ENCODE measurements around the gene ADRA1B.

ADRA1B gene

DNA sequence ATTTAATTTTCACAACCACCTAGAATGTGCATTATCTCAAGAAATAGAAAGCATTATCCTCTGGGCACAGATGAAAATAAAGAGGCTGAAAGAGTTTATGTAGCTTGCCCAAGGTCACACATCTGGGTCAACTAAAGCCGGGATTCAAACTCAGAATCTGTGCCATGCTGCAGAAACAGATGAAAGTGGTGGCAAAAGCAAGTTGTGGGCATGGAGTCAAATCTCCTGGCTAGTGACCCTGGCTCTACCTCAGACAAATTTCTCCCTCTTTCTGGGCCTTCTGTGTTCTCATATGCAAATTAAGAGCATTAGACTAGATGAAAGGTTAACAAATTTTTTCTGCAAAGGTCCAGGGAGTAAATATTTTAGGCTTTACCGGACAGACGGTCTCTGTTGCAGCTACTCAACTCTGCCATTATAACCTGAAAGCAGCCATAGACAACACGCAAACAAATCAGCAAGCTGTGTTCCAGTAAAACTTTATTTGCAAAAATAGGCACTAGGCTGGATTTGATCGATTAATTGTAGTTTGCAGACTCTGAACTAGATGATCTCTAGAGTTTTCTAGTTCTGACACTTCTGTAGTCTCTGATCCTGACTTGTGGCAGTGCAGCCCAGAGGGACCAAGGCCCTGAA is 6.0 kb upstream of the ADRA1B start:
- peaks cover 12% of the 10 kb centered on the region for H3K4me1 ChIP-seq (ENCODE audit: control insufficient read depth, insufficient read depth, low read length)
- no peak overlapping the region for H3K9ac ChIP-seq (ENCODE audit: low read length in 2 of 2)
- H3K9me3 ChIP-seq (ENCODE audit: control insufficient read depth in 2 of 2, low read length in 2 of 2), result no peaks in the 10 kb centered on the region
- no peaks in the 10 kb centered on the region for H3K36me3 ChIP-seq (ENCODE audit: control insufficient read depth in 2 of 2, insufficient read depth in 2 of 2, low read length in 2 of 2)
- no peak overlapping the region for H3K27ac ChIP-seq (ENCODE audit: low read length)
- peaks cover 5 to 6% of the 10 kb centered on the region in 2 donors for H3K27me3 ChIP-seq (ENCODE audit: control insufficient read depth in 1 of 2, insufficient read depth in 2 of 2, low read length in 2 of 2)
- no peak overlapping the region for H3K4me3 ChIP-seq (ENCODE audit: low read length in 2 of 2)

DNA sequence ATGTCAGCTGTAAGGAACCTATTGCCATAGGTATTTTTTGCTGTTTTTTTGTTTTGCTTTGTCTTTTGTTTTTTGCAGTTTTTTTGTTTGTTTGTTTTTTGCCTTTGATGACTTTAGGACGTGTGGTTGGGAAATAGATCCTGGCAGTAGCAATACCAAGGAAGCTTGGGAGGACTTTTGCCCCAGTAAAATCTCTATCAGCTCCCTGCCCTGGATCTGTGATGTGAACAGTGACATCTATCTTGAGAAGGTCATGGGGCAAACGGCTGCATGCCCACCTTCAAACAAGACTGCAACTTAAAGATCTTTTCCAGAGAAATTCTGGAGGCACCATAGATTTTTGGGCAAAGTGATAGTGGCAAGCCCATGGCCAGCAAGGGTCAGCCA is 5.4 kb upstream of the ADRA1B start:
- Histone ChIP-seq H3K36me3 (ENCODE audit: control insufficient read depth in 2 of 2, insufficient read depth in 2 of 2, low read length in 2 of 2) (no peaks in the 10 kb centered on the region), H3K4me3 (ENCODE audit: low read length in 2 of 2) (no peak overlapping the region), H3K27me3 (ENCODE audit: control insufficient read depth in 1 of 2, insufficient read depth in 2 of 2, low read length in 2 of 2) (peaks cover 8 to 9% of the 10 kb centered on the region in 2 donors), H3K9ac (ENCODE audit: low read length in 2 of 2) (no peak overlapping the region), H3K27ac (ENCODE audit: low read length) (no peak overlapping the region), H3K9me3 (ENCODE audit: control insufficient read depth in 2 of 2, low read length in 2 of 2) (no peaks in the 10 kb centered on the region), H3K4me1 (ENCODE audit: control insufficient read depth, insufficient read depth, low read length) (peaks cover 12% of the 10 kb centered on the region)

DNA sequence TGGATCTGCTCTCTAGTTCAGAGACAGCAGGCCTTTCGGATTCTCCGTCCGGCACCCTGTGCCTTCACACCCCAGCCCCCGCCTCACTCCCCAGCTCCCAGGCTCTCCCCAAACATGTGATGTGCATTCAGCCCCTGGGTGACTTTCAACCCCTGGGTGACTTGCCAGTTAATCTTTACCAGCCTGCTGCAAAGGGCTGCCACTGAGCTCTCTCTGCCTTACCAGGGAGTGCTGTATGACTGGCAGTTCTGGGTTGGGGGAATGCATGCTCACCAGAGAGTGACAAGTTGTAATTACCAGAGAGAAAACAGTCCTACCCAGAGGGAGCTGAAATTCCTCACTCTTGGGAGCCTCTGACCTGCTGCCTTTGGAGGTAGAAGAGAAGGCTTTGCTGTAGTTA is 4.9 kb upstream of the ADRA1B start:
- Histone ChIP-seq H3K4me3 (ENCODE audit: low read length in 2 of 2) (no peak overlapping the region), H3K27ac (ENCODE audit: low read length) (no peak overlapping the region), H3K9ac (ENCODE audit: low read length in 2 of 2) (no peak overlapping the region), H3K36me3 (ENCODE audit: control insufficient read depth in 2 of 2, insufficient read depth in 2 of 2, low read length in 2 of 2) (no peaks in the 10 kb centered on the region), H3K9me3 (ENCODE audit: control insufficient read depth in 2 of 2, low read length in 2 of 2) (no peaks in the 10 kb centered on the region), H3K4me1 (ENCODE audit: control insufficient read depth, insufficient read depth, low read length) (peaks cover 12% of the 10 kb centered on the region), H3K27me3 (ENCODE audit: control insufficient read depth in 1 of 2, insufficient read depth in 2 of 2, low read length in 2 of 2) (peaks cover 10% of the 10 kb centered on the region in 2 donors)

DNA sequence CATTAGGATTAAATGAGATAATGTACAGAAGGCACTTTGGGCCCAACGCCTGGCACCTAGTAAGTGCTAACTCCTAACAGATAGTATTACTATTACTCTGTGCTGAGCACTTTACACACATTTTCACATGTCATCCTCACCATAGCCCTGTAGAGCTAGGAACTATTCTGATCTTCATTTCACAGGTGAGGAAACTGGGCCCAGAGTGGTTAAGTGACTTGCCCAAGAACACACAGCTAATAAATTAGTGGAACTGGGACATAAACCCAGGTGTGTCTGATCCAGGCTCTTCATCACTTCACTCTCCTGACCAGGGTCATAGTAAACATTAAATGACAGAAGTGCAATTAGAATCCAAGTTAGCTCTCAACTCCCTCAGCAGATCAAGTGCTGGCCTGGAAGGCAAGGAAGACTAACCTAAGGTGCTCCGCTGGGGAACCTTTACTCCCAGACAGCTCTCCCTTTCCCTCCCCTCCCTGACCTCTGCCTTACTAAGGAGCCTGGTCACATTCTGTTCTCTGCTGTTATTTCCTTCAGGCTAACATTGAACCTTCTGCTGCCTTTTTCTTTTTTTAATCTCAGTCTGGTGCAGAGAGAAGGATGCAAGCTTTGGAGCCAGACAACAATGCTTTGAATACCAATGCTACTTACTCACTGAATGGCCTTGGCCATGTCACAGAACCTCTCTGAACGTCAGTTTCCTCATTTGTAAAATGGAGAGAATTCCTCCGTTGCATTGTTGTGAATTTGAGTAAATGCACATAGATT is 4.1 kb upstream of the ADRA1B start:
- Histone ChIP-seq H3K4me1 (ENCODE audit: control insufficient read depth, insufficient read depth, low read length) (peaks cover 15% of the 10 kb centered on the region), H3K27me3 (ENCODE audit: control insufficient read depth in 1 of 2, insufficient read depth in 2 of 2, low read length in 2 of 2) (peaks cover 17 to 19% of the 10 kb centered on the region in 2 donors), H3K27ac (ENCODE audit: low read length) (no peak overlapping the region), H3K36me3 (ENCODE audit: control insufficient read depth in 2 of 2, insufficient read depth in 2 of 2, low read length in 2 of 2) (no peaks in the 10 kb centered on the region), H3K4me3 (ENCODE audit: low read length in 2 of 2) (no peak overlapping the region), H3K9ac (ENCODE audit: low read length in 2 of 2) (no peak overlapping the region), H3K9me3 (ENCODE audit: control insufficient read depth in 2 of 2, low read length in 2 of 2) (no peaks in the 10 kb centered on the region)

DNA sequence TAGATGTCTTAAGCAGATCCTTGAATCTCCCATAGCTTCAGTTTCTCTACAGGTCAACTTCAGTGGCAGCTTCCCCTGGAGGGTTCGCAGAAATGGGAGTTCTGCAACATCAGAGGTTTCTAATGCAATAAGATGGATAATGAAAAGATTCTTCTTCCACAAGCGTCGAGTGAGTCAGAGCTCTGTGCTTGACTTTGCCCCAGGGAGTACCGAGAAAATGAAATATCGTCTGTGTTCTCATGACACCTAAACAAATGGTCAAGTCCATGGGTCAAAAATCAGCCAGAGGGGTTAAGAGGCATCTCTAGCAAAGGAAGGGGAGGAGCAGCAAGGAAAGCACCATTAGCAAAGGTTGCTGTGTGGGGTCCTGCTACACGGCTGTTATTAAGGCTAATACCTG is 3.2 kb upstream of the ADRA1B start:
- peaks cover 15% of the 10 kb centered on the region for H3K4me1 ChIP-seq (ENCODE audit: control insufficient read depth, insufficient read depth, low read length)
- H3K27me3 ChIP-seq (ENCODE audit: control insufficient read depth in 1 of 2, insufficient read depth in 2 of 2, low read length in 2 of 2), result peaks cover 21 to 22% of the 10 kb centered on the region in 2 donors
- no peak overlapping the region for H3K4me3 ChIP-seq (ENCODE audit: low read length in 2 of 2)

DNA sequence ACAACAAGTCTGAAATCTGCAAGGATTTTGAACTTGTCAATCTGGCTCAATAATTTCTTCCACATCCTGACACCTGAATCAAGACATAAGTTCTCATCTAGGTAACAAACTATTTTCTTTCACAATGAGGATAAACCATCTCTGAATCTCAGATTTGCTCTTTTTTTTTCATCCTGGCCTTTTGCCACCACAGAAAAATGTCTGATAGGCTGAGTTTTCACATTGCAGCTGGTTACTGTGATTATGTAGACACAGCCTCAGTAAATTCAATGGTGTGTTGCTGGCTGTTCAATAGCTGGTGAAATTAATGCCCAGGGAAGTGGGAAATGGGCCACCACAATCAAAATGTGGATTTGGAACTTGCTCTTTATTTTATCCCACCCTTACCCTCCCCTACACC is 2.8 kb upstream of the ADRA1B start:
- H3K4me1 ChIP-seq (ENCODE audit: control insufficient read depth, insufficient read depth, low read length), result peaks cover 15% of the 10 kb centered on the region
- no peak overlapping the region for H3K4me3 ChIP-seq (ENCODE audit: low read length in 2 of 2)
- H3K9me3 ChIP-seq (ENCODE audit: control insufficient read depth in 2 of 2, low read length in 2 of 2), result no peaks in the 10 kb centered on the region
- no peak overlapping the region for H3K27ac ChIP-seq (ENCODE audit: low read length)
- peaks cover 22 to 24% of the 10 kb centered on the region in 2 donors for H3K27me3 ChIP-seq (ENCODE audit: control insufficient read depth in 1 of 2, insufficient read depth in 2 of 2, low read length in 2 of 2)
- H3K9ac ChIP-seq (ENCODE audit: low read length in 2 of 2), result no peak overlapping the region
- no peaks in the 10 kb centered on the region for H3K36me3 ChIP-seq (ENCODE audit: control insufficient read depth in 2 of 2, insufficient read depth in 2 of 2, low read length in 2 of 2)

More for the DNA sequence above, 3.2 kb upstream of the ADRA1B start:
- Histone ChIP-seq H3K9ac (ENCODE audit: low read length in 2 of 2) (no peak overlapping the region), H3K9me3 (ENCODE audit: control insufficient read depth in 2 of 2, low read length in 2 of 2) (no peaks in the 10 kb centered on the region), H3K36me3 (ENCODE audit: control insufficient read depth in 2 of 2, insufficient read depth in 2 of 2, low read length in 2 of 2) (no peaks in the 10 kb centered on the region), H3K27ac (ENCODE audit: low read length) (no peak overlapping the region)

DNA sequence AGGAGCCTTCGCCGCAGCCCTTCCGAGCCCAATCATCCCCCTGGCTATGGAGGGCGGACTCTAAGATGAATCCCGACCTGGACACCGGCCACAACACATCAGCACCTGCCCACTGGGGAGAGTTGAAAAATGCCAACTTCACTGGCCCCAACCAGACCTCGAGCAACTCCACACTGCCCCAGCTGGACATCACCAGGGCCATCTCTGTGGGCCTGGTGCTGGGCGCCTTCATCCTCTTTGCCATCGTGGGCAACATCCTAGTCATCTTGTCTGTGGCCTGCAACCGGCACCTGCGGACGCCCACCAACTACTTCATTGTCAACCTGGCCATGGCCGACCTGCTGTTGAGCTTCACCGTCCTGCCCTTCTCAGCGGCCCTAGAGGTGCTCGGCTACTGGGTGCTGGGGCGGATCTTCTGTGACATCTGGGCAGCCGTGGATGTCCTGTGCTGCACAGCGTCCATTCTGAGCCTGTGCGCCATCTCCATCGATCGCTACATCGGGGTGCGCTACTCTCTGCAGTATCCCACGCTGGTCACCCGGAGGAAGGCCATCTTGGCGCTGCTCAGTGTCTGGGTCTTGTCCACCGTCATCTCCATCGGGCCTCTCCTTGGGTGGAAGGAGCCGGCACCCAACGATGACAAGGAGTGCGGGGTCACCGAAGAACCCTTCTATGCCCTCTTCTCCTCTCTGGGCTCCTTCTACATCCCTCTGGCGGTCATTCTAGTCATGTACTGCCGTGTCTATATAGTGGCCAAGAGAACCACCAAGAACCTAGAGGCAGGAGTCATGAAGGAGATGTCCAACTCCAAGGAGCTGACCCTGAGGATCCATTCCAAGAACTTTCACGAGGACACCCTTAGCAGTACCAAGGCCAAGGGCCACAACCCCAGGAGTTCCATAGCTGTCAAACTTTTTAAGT is 819 bp downstream of the ADRA1B start:
- Histone ChIP-seq H3K4me1 (ENCODE audit: control insufficient read depth, insufficient read depth, low read length) (peaks cover 12% of the 10 kb centered on the region), H3K9ac (ENCODE audit: low read length in 2 of 2) (no peak overlapping the region), H3K4me3 (ENCODE audit: low read length in 2 of 2) (peak overlapping the region; percentile 34 to 63)

DNA sequence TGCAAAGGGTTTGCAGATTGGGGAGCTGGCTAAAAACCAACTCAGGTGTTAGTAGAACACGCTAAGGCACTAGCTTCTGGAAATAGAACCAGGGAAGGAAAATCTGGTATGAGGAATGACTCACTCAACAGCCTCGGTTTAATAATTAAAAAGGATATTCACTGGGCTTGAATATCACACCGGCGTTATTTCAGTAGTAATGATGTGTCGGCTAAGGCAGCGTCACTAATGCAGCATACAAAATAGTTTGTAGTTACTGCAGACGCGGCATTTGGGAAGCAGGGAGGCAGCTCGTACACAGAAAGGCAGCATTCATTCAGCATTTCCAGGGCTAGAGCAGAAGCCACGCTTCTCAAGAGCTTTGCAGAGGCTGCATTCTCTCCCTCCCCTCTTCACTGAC is 1.7 kb downstream of the ADRA1B start:
- no peak overlapping the region for H3K27ac ChIP-seq (ENCODE audit: low read length)
- peaks cover 5% of the 10 kb centered on the region for H3K4me1 ChIP-seq (ENCODE audit: control insufficient read depth, insufficient read depth, low read length)
- H3K36me3 ChIP-seq (ENCODE audit: control insufficient read depth in 2 of 2, insufficient read depth in 2 of 2, low read length in 2 of 2), result no peaks in the 10 kb centered on the region
- no peak overlapping the region for H3K4me3 ChIP-seq (ENCODE audit: low read length in 2 of 2)
- H3K27me3 ChIP-seq (ENCODE audit: control insufficient read depth in 1 of 2, insufficient read depth in 2 of 2, low read length in 2 of 2), result peaks cover 22 to 33% of the 10 kb centered on the region in 2 donors
- H3K9me3 ChIP-seq (ENCODE audit: control insufficient read depth in 2 of 2, low read length in 2 of 2), result no peaks in the 10 kb centered on the region
- H3K9ac ChIP-seq (ENCODE audit: low read length in 2 of 2), result no peak overlapping the region

More for the DNA sequence above, 819 bp downstream of the ADRA1B start:
- peaks cover 22 to 31% of the 10 kb centered on the region in 2 donors for H3K27me3 ChIP-seq (ENCODE audit: control insufficient read depth in 1 of 2, insufficient read depth in 2 of 2, low read length in 2 of 2)
- H3K36me3 ChIP-seq (ENCODE audit: control insufficient read depth in 2 of 2, insufficient read depth in 2 of 2, low read length in 2 of 2), result no peaks in the 10 kb centered on the region
- H3K9me3 ChIP-seq (ENCODE audit: control insufficient read depth in 2 of 2, low read length in 2 of 2), result no peaks in the 10 kb centered on the region
- no peak overlapping the region for H3K27ac ChIP-seq (ENCODE audit: low read length)

DNA sequence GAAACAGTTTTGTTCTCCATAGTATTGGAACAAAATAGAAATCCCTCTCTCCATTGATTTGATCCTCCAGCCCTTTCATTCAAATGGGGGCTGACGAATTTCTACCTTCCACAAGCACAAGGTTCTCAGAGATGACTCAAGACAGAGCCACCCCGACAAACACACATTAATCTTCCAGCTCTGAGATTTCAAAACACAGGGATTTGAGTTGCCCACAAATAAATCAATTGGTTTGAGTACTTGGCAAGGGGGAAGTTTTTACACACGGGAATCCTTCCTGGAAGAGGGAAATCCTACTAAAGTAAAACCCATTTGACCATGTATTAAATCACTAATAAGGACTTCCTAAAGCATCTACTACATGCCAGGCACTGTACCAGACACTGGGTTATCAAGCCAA is 5.4 kb downstream of the ADRA1B start:
- Histone ChIP-seq H3K9ac (ENCODE audit: low read length in 2 of 2) (no peak overlapping the region), H3K27me3 (ENCODE audit: control insufficient read depth in 1 of 2, insufficient read depth in 2 of 2, low read length in 2 of 2) (peaks cover 8 to 28% of the 10 kb centered on the region in 2 donors), H3K27ac (ENCODE audit: low read length) (no peak overlapping the region), H3K4me1 (ENCODE audit: control insufficient read depth, insufficient read depth, low read length) (peaks cover 2% of the 10 kb centered on the region), H3K9me3 (ENCODE audit: control insufficient read depth in 2 of 2, low read length in 2 of 2) (no peaks in the 10 kb centered on the region), H3K4me3 (ENCODE audit: low read length in 2 of 2) (no peak overlapping the region), H3K36me3 (ENCODE audit: control insufficient read depth in 2 of 2, insufficient read depth in 2 of 2, low read length in 2 of 2) (no peaks in the 10 kb centered on the region)

DNA sequence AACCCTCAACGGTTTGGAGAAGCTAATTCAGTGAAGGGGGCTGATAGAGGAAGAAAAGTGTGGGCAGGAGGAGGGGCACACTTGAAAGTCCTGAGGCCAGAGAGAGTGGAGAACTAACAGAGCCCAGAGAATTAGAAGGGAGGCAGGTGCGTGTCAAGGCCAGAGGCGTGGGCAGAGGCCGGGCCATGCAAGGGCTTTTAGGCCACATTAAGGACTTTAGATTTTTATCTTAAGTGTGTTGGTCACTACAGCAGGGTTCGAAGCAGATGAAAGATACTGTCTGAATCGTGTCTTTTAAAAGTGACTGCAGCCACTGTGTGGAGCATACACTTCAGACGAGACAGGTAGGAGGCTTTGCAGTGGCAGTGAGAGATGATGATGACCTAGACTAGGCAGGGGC is 6.7 kb downstream of the ADRA1B start:
- Histone ChIP-seq H3K9ac (ENCODE audit: low read length in 2 of 2) (no peak overlapping the region), H3K27ac (ENCODE audit: low read length) (no peak overlapping the region), H3K4me3 (ENCODE audit: low read length in 2 of 2) (no peak overlapping the region), H3K36me3 (ENCODE audit: control insufficient read depth in 2 of 2, insufficient read depth in 2 of 2, low read length in 2 of 2) (no peaks in the 10 kb centered on the region), H3K27me3 (ENCODE audit: control insufficient read depth in 1 of 2, insufficient read depth in 2 of 2, low read length in 2 of 2) (peaks cover 0 to 20% of the 10 kb centered on the region in 2 donors), H3K4me1 (ENCODE audit: control insufficient read depth, insufficient read depth, low read length) (no peaks in the 10 kb centered on the region), H3K9me3 (ENCODE audit: control insufficient read depth in 2 of 2, low read length in 2 of 2) (no peaks in the 10 kb centered on the region)

Data from stomach smooth muscle (tissue), 2 donors.